NCI-H2196 (cell line): ENCODE results near the gene TAL1.
"Not testable (repeated sequence)": the region's sequence is repeated elsewhere in the genome, so short reads cannot be mapped to it uniquely, and the experiment has no call there.

Experiments
- DNase-seq: peaks from one replicate; lab custom pipeline; 2025; ENCODE audit not compliant: unreplicated experiment; lab: John Stamatoyannopoulos, UW

Gene TAL1

GRCh38 chr1:47213230-47213963, 18.6 kb downstream of the TAL1 start:
- no peak for DNase-seq

DNA sequence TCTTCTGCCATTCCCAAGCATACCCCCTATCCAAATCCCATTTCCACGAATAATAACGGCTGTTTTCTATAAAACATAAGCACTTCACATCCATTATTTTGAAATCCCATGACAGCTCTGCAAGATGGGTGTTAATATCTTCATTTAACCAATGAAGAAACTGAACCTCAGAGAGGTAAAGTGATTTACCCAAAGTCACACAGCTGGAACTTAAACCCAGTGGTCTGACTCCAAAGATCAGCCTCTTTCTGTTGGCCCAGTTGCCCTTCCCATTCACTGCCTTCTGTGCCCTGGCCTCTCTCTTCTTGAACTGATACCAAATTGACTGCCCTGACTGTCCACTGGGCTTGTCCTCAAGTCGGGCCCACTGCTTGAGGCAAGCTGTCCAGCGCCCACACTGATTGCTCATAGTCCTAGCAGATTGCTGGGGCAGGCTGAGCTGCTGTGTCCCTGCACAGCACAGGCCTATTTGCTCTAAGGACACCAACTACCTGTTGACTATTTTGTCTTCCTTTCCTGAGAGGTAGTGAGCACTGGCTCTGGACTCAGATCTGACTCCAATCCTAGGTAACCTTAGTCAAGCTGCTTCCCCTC, 19.3 kb downstream of the TAL1 start:
- DNase-seq, result no peak

- DNase-seq, result no peak
These were observed 20.2 kb downstream of the TAL1 start for GRCh38 chr1:47211796-47212269.

DNA sequence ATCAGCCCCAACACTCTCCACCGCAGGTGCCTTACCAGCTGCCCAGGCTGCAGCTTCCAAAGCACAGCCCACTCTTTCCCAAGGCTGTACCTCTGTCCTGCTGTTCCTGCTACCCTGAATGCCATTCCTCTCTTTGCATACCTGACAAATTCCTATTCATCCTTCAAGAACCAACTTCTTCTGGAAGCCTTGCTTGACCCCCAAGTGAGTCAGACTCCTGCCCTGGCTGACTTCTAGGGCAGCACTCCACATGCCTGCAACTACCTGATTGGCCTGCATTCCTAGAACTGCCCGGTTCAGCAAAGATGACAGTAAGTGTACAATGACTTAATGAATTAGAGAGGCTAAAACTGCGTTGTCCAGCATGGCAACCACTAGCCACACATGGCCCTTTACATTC, 21.4 kb downstream of the TAL1 start:
- DNase-seq, result no peak

DNA sequence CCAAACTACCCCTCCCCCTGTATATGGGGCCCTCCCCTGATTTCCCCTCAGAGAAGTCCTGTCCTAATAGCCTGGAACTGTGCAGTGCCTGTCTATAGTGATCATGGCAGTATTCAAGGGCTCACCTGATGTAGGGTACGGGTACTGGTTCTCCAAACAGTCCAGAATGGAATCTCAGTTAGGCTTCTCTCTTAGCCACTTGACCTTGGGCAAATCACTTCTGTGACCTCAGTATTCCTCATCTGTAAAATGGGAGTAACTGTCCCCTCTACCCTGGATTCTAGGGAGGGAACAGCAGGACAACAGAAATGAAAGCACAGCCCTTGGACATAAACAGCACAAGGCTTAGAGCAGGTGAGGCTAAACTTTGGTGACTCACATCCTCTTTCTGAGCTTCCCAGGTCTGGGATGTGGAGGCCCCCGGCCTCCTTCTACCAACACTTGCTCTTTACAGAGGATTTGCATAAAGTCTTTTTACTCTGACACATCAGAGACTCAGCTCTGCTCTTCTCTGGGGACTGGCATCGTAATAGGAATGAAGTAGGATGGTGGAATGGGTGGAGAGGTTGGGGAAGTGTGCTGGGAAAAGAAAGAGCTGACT, 22.2 kb downstream of the TAL1 start:
- no peak for DNase-seq

GRCh38 chr1:47209091-47209490, 22.9 kb downstream of the TAL1 start:
- DNase-seq, result no peak

GRCh38 chr1:47208374-47208850, 23.6 kb downstream of the TAL1 start:
- no peak for DNase-seq

DNA sequence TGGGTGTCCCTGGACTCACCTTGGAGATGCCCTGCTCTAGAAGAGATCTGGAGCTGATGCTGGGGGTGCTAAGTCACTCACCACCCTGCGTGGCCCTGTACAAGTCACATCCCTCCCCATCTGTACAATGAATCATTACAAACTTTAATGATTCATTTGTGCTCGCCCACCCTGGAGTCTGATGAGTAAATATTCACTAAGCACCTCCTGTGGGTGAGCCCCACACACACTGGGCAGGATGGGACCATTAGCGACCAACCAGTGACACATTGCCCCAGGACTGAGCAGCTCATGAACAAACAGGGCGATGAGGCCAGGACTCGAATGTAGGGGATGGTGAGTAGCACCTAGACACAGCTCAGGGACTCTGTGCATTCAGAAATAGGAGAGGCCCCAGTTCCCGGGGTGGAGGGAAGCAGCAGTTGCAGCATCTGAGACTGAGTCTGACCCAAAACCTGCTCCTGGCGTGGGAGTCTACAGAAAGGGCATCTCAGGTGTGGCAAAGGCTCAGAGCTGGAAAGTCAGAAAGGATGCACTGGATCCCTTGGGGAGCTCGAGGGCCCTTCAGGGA, 24.1 kb downstream of the TAL1 start:
- no peak for DNase-seq

DNA sequence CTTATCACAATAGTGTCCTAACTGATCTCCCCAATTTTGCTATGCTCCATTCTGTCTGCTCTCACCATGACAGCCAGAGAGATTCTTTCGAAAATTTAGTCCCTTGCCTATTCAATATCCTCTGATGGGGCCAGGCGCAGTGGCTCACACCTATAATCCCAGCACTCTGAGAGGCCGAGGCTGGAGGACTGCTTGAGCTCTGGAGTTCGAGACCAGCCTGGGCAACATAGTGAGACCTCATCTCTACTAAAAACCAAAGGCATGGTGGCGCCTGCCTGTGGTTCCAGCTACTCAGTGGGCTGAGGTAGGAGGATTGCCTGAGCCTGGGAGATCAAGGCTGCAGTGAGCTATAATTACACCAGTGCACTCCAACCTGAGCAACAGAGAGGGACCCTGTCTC, 26.1 kb downstream of the TAL1 start:
- DNase-seq, result no peak

GRCh38 chr1:47203504-47203903, 28.5 kb downstream of the TAL1 start:
- not testable (repeated sequence) for DNase-seq

GRCh38 chr1:47201179-47201578, 30.8 kb downstream of the TAL1 start:
- no peak for DNase-seq

- no peak for DNase-seq
These were observed 33.8 kb downstream of the TAL1 start for GRCh38 chr1:47198214-47198613.

DNA sequence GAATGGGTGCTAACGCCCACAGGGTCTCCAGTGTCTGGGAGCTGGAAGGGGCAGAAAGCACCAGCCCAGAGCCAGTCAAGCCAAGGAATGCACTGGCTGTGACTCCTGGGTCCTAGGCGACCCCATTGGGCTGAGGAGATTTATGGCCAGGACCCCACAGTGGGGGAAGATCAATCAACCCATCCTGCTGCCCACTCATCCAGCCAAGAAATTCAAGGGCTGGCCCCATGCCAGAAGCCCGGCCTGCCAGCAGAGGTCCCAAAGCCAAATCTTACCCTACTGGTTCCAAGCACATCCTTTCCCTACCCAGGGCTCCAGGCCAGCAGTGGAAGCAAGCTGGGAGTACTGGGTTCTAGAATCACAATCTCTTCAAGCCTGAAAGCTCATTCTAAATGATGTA, 35.4 kb downstream of the TAL1 start:
- DNase-seq, result no peak

GRCh38 chr1:47195981-47196380, 36.0 kb downstream of the TAL1 start:
- DNase-seq, result not testable (repeated sequence)

GRCh38 chr1:47194311-47194710, 37.7 kb downstream of the TAL1 start:
- DNase-seq, result no peak

DNA sequence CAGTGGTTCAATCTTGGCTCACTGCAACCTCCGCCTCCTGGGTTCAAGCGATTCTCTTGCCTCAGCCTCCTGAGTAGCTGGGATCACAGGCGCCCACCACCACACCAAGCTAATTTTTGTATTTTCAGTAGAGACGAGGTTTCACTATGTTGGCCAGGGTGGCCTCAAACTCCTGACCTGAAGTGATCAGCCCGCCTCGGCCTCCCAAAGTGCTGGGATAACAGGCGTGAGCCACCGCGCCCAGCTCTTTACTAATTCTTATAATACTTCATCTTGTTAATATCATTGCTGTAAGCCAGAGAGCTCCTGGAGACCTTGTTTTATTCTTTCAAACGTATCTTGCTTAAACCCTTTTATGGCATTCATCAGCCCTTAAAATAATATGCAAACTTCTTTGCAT, 38.5 kb downstream of the TAL1 start:
- not testable (repeated sequence) for DNase-seq

DNA sequence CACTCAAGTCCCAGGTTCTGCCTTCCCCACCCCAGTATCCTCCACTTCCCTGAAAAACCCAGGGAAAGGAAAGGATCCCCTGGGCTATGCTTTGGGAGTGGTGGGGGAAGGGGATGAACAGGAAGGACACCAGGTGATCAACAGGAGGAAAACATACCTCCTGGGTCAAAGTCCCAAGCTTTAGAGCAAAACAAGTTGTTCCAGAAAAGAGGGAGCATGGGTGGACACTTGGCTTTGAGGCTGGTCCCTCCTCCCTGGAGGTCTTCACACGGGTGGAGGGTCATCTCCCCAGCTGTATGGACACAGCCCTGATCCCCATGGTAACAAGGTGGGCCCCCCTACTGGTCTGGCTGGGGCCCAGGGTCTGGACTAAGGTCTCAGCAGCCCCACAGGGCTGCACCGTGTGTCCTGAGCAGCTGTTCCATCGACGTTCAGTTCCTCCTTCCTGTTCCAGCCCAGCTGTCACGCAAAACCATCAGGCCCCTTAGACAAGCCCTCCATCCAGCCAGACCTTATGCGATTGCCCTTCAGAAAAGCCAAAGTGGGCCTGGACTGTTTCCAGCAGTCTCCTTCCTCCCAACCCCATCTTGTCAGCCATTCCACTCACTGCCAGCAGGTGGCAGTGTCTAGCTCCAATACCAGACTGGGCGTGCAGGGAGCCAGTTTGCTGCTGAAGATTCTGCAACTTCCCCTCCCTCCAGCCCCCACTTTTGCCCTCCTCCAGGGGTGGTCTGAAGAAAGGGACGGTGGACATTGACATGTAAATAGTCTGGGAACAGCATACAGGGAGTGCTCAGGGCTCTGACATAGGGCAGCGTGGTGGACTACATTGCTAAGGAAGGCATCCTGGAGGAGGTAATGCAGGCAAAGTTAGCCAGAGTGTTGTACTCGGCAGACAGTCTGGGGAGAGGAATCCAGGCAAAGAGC, 39.3 kb downstream of the TAL1 start:
- peak; percentile 82 for DNase-seq

GRCh38 chr1:47191940-47192457, 40.0 kb downstream of the TAL1 start:
- DNase-seq, result no peak

DNA sequence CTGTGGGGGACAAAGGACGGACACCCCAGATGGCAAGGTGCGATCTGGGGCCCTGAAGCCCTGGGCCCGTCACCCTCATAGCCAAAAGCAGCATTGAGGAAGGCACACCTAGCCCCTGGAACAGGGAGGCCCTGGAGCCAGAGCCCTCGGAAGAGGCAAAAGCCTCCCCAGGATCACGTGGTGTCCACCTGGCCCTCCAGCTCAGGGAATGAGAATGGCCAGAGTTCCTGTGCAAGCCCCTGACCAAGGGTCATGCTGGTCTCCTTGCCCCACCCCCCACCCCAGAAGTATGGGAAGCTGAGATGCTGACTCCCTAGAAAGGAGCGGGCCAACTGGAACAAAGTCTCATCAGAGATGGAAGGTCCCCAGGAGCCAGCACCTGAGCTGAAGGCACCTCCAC, 41.2 kb downstream of the TAL1 start:
- DNase-seq, result no peak

GRCh38 chr1:47190509-47190855, 41.5 kb downstream of the TAL1 start:
- no peak for DNase-seq
